GM21529 (cell line): ENCODE data around the gene GADL1.

Experiments used
- ATAC-seq: cut with Tn5 transposase; IDR thresholded peaks from one replicate; pipeline ENCODE4 v1.9.1; 2021; ENCODE audit not compliant: unreplicated experiment

GADL1 gene

DNA sequence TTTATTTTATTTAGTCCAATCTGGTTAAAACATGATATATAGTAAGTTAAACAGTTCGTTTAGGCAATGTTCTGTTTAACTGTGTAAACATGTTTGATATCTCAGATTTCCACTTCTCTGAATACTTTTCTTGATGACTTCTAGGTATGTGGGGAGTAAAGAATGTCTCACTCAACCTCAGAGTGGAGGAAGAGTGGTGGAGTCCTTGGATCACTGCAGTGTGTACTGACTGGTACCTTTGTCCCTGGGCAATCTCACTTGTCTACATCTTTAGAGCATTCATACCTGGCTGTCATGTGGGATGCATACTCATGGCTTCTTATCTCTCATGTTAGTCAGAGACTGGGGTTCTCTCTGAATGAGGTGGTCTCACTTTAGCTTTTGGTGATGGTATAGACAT, 15.6 kb downstream of the GADL1 start:
- no peak for ATAC-seq

DNA sequence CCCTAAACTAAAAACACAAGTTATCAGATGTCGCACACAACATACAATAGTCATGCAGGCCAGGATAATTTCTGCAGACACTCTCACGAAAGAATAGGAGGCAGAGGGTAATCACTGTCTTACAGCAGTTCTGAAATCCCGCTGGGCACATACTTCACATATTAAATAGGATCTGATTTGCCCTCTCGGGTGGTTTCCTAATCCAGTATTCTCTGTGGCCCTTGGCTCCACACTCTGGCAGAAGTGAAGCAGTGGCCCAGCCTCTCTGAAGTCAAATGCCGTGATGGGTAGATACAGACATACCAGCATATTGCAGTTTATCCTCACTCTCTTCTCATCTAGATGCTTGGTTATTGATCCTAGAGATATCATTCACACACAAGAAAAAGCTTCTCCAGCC, 19.0 kb downstream of the GADL1 start:
- no peak for ATAC-seq

GRCh38 chr3:30873671-30874070, 20.8 kb downstream of the GADL1 start:
- no peak for ATAC-seq

- no peak for ATAC-seq
These were observed 21.6 kb downstream of the GADL1 start for GRCh38 chr3:30872879-30873278.

DNA sequence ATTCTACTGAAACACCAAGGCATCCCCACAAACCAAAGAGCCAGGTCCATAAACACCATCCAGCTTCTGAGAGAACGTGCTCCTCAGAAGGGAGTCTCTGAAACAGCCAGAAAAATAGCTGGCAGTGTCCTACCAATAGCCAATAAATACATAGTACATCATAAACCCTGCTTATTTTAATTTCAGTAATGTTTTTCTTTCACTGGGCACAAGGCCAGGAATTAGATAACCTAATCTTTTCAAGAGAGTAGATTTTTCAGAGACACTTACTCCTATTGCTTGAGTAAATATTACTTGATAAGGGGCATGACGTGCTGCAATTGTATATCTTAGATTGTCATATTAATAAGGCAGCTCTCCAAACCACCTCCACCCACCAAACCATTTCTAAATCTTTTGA, 22.7 kb downstream of the GADL1 start:
- no peak for ATAC-seq

DNA sequence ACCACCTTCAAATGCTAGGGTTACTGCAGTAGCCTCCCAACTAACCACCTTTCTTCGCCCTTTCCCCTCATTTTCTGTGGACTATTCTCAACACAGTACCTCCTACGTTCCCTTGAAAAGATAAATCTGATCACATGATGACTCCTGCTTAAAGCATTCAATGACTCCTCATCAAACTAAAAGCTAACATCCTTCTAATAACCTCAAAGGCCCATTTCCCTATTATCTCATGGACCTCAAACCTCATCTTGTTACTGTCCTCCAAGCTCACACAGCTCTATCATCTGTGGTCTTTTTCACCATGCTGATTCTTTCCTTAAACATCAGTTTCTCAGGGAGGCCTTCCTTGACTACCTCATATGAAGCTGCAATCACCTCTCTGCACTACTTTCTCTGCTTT, 29.6 kb downstream of the GADL1 start:
- no peak for ATAC-seq

DNA sequence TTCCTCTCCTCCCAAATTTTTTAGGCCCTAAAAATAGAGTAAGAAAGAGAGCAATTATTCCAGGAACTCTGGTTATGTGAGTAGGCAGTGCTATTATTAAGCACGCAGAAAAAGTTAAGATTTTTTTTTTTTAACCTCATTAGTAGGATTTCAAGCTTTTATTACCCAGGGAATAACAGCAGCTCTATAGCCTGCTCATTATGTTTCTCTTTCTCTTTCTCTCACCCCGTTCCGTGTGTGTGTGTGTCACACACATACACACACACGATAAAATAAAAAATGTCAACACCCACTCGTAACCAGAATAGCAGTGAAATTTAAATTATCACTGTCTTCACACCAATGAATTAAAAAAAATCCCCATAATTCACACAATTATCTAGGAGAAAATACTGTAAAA, 30.3 kb downstream of the GADL1 start:
- no peak for ATAC-seq

GRCh38 chr3:30862004-30862403, 32.5 kb downstream of the GADL1 start:
- ATAC-seq: no peak

- no peak for ATAC-seq
These were observed 35.5 kb downstream of the GADL1 start for GRCh38 chr3:30858894-30859389.

DNA sequence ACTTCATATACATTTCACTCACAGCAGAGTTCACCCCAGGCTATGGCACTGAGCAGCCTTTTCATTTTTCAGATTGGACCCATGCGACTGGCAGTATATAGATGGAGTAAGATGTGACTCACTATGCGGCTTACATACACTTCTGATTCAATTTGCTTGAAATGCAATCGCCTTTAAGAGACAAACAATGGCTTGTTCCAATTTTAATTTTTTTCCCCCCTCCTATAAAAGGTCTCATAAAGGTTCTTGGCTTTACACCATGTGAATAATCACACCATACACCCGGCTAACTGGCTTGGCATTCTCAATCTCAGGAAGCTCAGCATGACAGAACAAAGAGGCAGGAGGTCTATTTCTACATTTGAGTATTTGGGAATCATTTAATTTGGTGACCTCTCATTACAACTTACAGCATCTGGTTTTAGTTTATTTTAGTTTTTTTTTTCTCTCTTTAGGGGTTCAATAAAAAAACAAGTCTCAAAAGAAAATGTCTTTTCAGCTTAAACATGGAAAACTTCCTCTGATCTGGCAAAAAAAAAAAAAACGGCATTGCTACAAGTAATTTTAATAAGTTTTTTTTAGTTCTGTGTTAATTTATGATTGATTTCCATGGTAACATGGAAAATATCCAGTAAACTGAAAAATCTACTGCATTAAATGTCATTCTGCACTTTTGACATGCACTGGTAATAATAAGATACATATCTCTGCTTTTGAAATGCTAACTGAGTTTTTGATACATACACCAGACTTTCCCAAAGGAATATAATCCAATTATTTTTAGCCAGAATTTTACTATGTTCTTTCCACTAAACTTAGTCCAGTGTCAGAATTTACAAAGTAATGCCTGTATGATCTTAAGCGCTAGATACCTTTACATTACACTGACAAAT, 38.8 kb downstream of the GADL1 start:
- ATAC-seq: no peak

- no peak for ATAC-seq
These were observed 41.6 kb downstream of the GADL1 start for GRCh38 chr3:30852833-30853232.

- no peak for ATAC-seq
These were observed 46.2 kb downstream of the GADL1 start for GRCh38 chr3:30848087-30848779.

- ATAC-seq: no peak
These were observed 46.9 kb downstream of the GADL1 start for GRCh38 chr3:30847592-30847991.

DNA sequence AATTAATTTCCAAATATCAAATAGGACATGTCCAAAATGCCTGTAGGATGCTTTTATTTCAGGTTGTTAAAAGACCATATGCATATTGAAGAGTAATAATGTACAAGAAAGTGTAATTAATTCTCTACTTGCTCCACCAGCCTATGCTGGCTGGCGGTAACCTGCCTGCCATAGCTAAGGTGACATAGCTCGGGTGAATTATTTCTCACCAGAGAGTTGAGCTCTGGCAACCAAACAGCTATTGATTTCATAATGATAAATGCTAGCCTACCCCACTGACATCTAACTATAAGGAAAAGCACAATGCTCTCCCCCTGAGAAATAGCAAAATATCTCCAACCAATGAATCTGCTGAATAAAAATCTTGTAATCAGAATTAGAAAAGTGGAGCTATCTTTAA, 48.9 kb downstream of the GADL1 start:
- ATAC-seq: no peak

- no peak for ATAC-seq
These were observed 50.6 kb downstream of the GADL1 start for GRCh38 chr3:30843877-30844276.

DNA sequence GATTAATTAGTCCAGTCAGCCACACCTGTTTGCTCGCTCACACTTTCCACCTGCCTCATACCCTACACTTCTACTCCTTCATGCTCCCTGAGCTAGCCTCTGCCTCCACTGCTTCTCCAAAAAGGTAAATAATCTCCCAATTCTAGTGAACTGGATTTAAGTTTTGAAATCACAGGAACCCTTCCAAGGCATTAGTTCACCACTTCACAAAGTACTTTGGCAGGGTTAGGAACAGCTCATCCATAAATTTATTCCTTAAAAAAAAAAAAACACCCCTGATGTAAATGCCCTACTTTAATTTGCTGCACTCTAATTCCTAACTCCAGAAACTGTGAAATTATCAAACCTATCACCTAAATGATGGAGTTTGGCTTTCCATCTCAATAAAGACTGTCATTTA, 58.3 kb downstream of the GADL1 start:
- no peak for ATAC-seq

GRCh38 chr3:30835667-30836066, 58.8 kb downstream of the GADL1 start:
- ATAC-seq: no peak

- no peak for ATAC-seq
These were observed 61.4 kb downstream of the GADL1 start for GRCh38 chr3:30832961-30833575.

DNA sequence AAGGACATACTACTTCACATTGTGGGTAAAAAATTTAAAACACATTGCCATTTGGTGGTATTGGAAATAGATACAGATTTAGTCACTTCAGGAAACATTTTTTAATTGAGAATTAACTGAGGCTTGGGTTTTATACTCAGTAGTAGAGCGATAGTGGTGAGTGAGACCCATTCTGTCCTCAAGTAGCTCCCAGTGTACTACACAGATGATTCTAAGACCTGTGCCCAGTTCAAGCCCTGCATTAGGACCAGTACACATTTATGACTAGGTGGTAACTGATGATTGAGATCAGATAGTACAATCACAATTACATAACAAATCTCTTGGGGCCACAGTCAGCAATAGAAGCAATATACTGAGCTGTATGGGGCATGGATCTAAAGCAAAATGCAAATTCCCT, 67.4 kb downstream of the GADL1 start:
- no peak for ATAC-seq

GRCh38 chr3:30826531-30826942, 67.9 kb downstream of the GADL1 start:
- ATAC-seq: no peak

- ATAC-seq: no peak
These were observed 75.2 kb downstream of the GADL1 start for GRCh38 chr3:30819067-30819798.
